Measurements from ENCODE around the gene KCNE3. TPM values are rescaled to one million over a fixed set of nuclear protein-coding genes. Genes with fewer than 3 reads are reported as not detected.

The KCNE3 gene
- total and polyA plus RNA-seq, 9 of the 15 experiments (the other 6 are each of a cell fraction or from before 2014, with no cell fraction given): 1.6 to 8.7 (median 6.2) TPM

DNA sequence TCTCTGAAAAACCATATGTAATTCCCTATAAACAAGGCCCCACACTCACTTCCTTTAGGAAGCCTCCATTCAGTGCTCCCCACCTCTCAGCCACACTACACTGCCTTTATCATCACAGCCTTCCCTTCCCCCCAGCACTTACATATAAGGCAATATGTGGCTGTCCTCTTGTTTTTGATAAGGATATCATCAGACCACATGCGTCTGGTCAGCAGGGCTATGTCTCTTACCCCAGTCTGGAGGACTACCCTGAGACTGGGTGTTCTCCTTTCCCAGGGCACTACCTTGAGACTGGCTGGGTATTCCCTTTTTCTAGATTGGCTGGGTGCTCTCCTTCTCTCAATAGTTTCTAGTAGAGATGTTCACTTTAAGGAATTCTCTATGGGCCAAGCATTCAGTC, 7.8 kb downstream of the KCNE3 start (continued):
- TF ChIP-seq, protein P1, sequence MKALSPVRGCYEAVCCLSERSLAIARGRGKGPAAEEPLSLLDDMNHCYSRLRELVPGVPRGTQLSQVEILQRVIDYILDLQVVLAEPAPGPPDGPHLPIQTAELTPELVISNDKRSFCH (CRISPR knock-in tag; IDR thresholded peaks at IDR 0.05): no peak
- TF ChIP-seq, protein P1 (tag; IDR thresholded peaks at IDR 0.05): no peak
- TF ChIP-seq BCL6 (CRISPR knock-in tag; IDR thresholded peaks at IDR 0.05): no peak
- no peak for TF ChIP-seq RBFOX2 (IDR thresholded peaks at IDR 0.05; ENCODE audit: low read depth, low read length)
- no peak for TF ChIP-seq SMARCC2 (IDR thresholded peaks at IDR 0.05; ENCODE audit: low read depth)
- no peak for TF ChIP-seq ZNF174 (CRISPR knock-in tag; IDR thresholded peaks at IDR 0.05)
- TF ChIP-seq HNRNPH1 (optimal IDR thresholded peaks at IDR 0.05; ENCODE audit: low read depth, low read length): no peak
- no peak for TF ChIP-seq ZFP36 (IDR thresholded peaks at IDR 0.05; ENCODE audit: low read depth, low read length, partially characterized antibody)
- no peak for TF ChIP-seq JUNB (CRISPR knock-in tag; conservative IDR thresholded peaks at IDR 0.05)
- peak; percentile 34; the same call in 1 of the 2 replicates for TF ChIP-seq ZBTB17 (CRISPR knock-in tag; IDR thresholded peaks at IDR 0.05)
- TF ChIP-seq SIRT6 (IDR thresholded peaks at IDR 0.05; ENCODE audit: low read depth, low read length): no peak
- TF ChIP-seq ETV6 (IDR thresholded peaks at IDR 0.05; ENCODE audit: borderline replicate concordance in 1 of 2, low read depth in 2 of 2, low read length in 1 of 2): no peak
- TF ChIP-seq ETV6 (CRISPR knock-in tag; IDR thresholded peaks at IDR 0.05; ENCODE audit: borderline replicate concordance): no peak
- TF ChIP-seq ZNF583 (CRISPR knock-in tag; IDR thresholded peaks at IDR 0.05): no peak
